HepG2 (cell line): ENCODE data around the gene C3orf62. TPM values are rescaled to one million over a fixed set of nuclear protein-coding genes. Genes with fewer than 3 reads are reported as not detected.

ENCODE experiments used
- BRCA1 ChIP-seq: sonication (generic); formaldehyde crosslinking; IDR thresholded peaks from 2 replicates; pipeline ENCODE4 v1.4.0; 2020; ENCODE audit warnings: missing genetic modification reagents
- EP300 ChIP-seq, 3 experiments: sonication (generic) in 1 of 3; formaldehyde crosslinking in 1 of 3; IDR thresholded peaks; 2 replicates each; pipeline versions ENCODE4 v1.5.1 to v1.6.1; 2011 to 2020; ENCODE audit warnings: low read depth in 2 of 3, low read length in 2 of 3, borderline replicate concordance in 1 of 3, improper control_type of control experiment in 1 of 3, mild to moderate bottlenecking in 1 of 3, missing genetic modification reagents in 1 of 3, moderate library complexity in 1 of 3
- FOXA1 ChIP-seq, 2 experiments: fragments of 450-650 bp in 1 of 2; sonication (generic) in 1 of 2; formaldehyde crosslinking in 1 of 2; IDR thresholded peaks; 2 replicates each; pipeline versions ENCODE4 v1.4.0 to v1.6.1; 2016 to 2020; ENCODE audit warnings: missing genetic modification reagents in 1 of 2
- GATAD2A ChIP-seq: IDR thresholded peaks from 2 replicates; pipeline ENCODE4 v1.6.1; 2016
- HNF4G ChIP-seq, 2 experiments: sonication (generic) in 1 of 2; formaldehyde crosslinking in 1 of 2; IDR thresholded peaks; 2 replicates each; pipeline versions ENCODE4 v1.4.0 to v1.6.1; 2011 to 2020; ENCODE audit warnings: borderline replicate concordance in 2 of 2, low read depth in 2 of 2, mild to moderate bottlenecking in 2 of 2, low read length in 1 of 2, missing genetic modification reagents in 1 of 2, moderate library complexity in 1 of 2
- HOXA9 ChIP-seq: sonication (generic); formaldehyde crosslinking; IDR thresholded peaks from 2 replicates; pipeline ENCODE4 v1.8.1; 2022; ENCODE audit warnings: missing genetic modification reagents, mild to moderate bottlenecking, moderate library complexity, borderline replicate concordance
- KLF15 ChIP-seq: sonication (generic); formaldehyde crosslinking; IDR thresholded peaks from 2 replicates; pipeline ENCODE4 v1.8.1; 2023; ENCODE audit warnings: borderline replicate concordance, mild to moderate bottlenecking, inconsistent platforms, missing genetic modification reagents, mixed read lengths
- KLF6 ChIP-seq: IDR thresholded peaks from 2 replicates; pipeline ENCODE4 v1.8.0; 2016; ENCODE audit warnings: missing biosample characterization, missing genetic modification reagents
- MAF1 ChIP-seq: sonication (generic); formaldehyde crosslinking; IDR thresholded peaks from 2 replicates; pipeline ENCODE4 v1.5.0; 2020; ENCODE audit warnings: missing genetic modification reagents, borderline replicate concordance
- MEIS2 ChIP-seq: sonication (generic); formaldehyde crosslinking; IDR thresholded peaks from 2 replicates; pipeline ENCODE4 v1.9.0; 2021; ENCODE audit warnings: mild to moderate bottlenecking, missing genetic modification reagents
- NRL ChIP-seq: sonication (generic); formaldehyde crosslinking; IDR thresholded peaks from 2 replicates; pipeline ENCODE4 v1.5.0; 2020; ENCODE audit warnings: missing genetic modification reagents, mild to moderate bottlenecking, moderate library complexity, borderline replicate concordance
- REST ChIP-seq, 2 experiments: IDR thresholded peaks; 2 replicates each; pipeline ENCODE4 v1.6.1; 2011 to 2012; ENCODE audit warnings: low read length in 2 of 2, borderline replicate concordance in 1 of 2, low read depth in 1 of 2, mild to moderate bottlenecking in 1 of 2, moderate library complexity in 1 of 2
- SIN3A ChIP-seq: IDR thresholded peaks from 2 replicates; pipeline ENCODE4 v1.6.1; 2011; ENCODE audit warnings: low read depth, mild to moderate bottlenecking, control low read depth, low read length, borderline replicate concordance
- SP2 ChIP-seq: sonication (generic); formaldehyde crosslinking; IDR thresholded peaks from 2 replicates; pipeline ENCODE4 v1.5.1; 2020; ENCODE audit warnings: mild to moderate bottlenecking, missing genetic modification reagents
- SRSF4 ChIP-seq: fragments of 200-400 bp; formaldehyde crosslinking; IDR thresholded peaks from one replicate; pipeline ENCODE4 v1.6.1; 2018; ENCODE audit warnings: mild to moderate bottlenecking, low read depth, low read length, moderate library complexity; ENCODE audit not compliant: poor library complexity, severe bottlenecking
- XBP1 ChIP-seq: sonication (generic); formaldehyde crosslinking; IDR thresholded peaks from 2 replicates; pipeline ENCODE4 v1.5.0; 2020; ENCODE audit warnings: missing genetic modification reagents
- YEATS2 ChIP-seq: sonication (generic); formaldehyde crosslinking; IDR thresholded peaks from 2 replicates; pipeline ENCODE4 v1.4.0; 2020; ENCODE audit warnings: missing genetic modification reagents, borderline replicate concordance
- ZKSCAN8 ChIP-seq: IDR thresholded peaks from 2 replicates; pipeline ENCODE4 v1.6.1; 2016; ENCODE audit warnings: borderline replicate concordance, missing genetic modification reagents, missing compliant biosample characterization
- ZNF326 ChIP-seq: sonication (generic); formaldehyde crosslinking; IDR thresholded peaks from 2 replicates; pipeline ENCODE4 v1.4.0; 2020; ENCODE audit warnings: missing genetic modification reagents, borderline replicate concordance
- ZNF710 ChIP-seq: sonication (generic); formaldehyde crosslinking; IDR thresholded peaks from 2 replicates; pipeline ENCODE4 v1.5.0; 2020; ENCODE audit warnings: mild to moderate bottlenecking, missing genetic modification reagents, borderline replicate concordance
- polyA plus RNA-seq, 8 experiments: library from polyadenylated mRNA; depleted of rRNA in 3 of 8; stranded (reverse) in 7 of 8; unstranded in 1 of 8; fragments of >200 nt; fragmentation: Illumina TruSeq in 4 of 8; extraction: Trizol in 4 of 8; gene quantifications; 2 replicates each; pipeline versions ENCODE4 v1.2.1 to v1.2.3, GENCODE V29; 2011 to 2016; ENCODE audit warnings: low read depth in 4 of 8, missing spikeins in 1 of 8, mixed read lengths in 1 of 8; ENCODE audit not compliant: insufficient read depth in 1 of 8
- total RNA-seq, 5 experiments: library from RNA; depleted of rRNA; stranded (reverse); fragments of >200 nt; fragmentation: Illumina TruSeq; extraction: Trizol; gene quantifications; 2 replicates each; pipeline ENCODE4 v1.2.3, GENCODE V29; 2016; ENCODE audit warnings: low read depth in 1 of 5
- TF ChIP-seq, protein P1 (sequence below): sonication (generic); formaldehyde crosslinking; IDR thresholded peaks from 2 replicates; pipeline ENCODE4 v1.4.0; 2020; ENCODE audit warnings: missing genetic modification reagents, low read depth, mild to moderate bottlenecking, borderline replicate concordance

C3orf62 gene
- total and polyA plus RNA-seq, 2 of the 13 experiments (the other 11 are each of a cell fraction or from before 2014, with no cell fraction given) = 1.6 to 3.9 TPM

GRCh38 chr3:49238274-49239127 is 38.5 kb downstream of the C3orf62 start (continued):
- TF ChIP-seq REST (IDR thresholded peaks at IDR 0.05; ENCODE audit: borderline replicate concordance in 1 of 2, low read depth in 1 of 2, low read length in 2 of 2) (no peak), SIN3A (no peak), SP2 (no peak), EP300 (IDR thresholded peaks at IDR 0.05; ENCODE audit: low read depth in 2 of 2, low read length in 2 of 2) (peak in 1 of 2 experiments; percentile 56; a peak in 2 of 4 replicates), EP300 (CRISPR knock-in tag; IDR thresholded peaks at IDR 0.05; ENCODE audit: borderline replicate concordance) (peak; percentile 68; the same call in 1 of the 2 replicates), ZNF710 (CRISPR knock-in tag) (no peak), ZKSCAN8 (CRISPR knock-in tag) (peak; percentile 39; the same call in 1 of the 2 replicates), SRSF4 (no peak), HOXA9 (CRISPR knock-in tag) (peak; percentile 69; the same call in 1 of the 2 replicates), NRL (CRISPR knock-in tag) (no peak), ZNF326 (no peak), HNF4G (IDR thresholded peaks at IDR 0.05; ENCODE audit: borderline replicate concordance, low read depth, low read length) (no peak), HNF4G (CRISPR knock-in tag; IDR thresholded peaks at IDR 0.05; ENCODE audit: borderline replicate concordance, low read depth) (no peak), MEIS2 (peak; percentile 93), BRCA1 (CRISPR knock-in tag) (no peak), GATAD2A (CRISPR knock-in tag) (peak; percentile 86), FOXA1 (IDR thresholded peaks at IDR 0.05) (no peak), FOXA1 (CRISPR knock-in tag; IDR thresholded peaks at IDR 0.05) (peak; percentile 64; the same call in 1 of the 2 replicates), KLF15 (no peak), KLF6 (CRISPR knock-in tag) (no peak; the same call in 1 of the 2 replicates), XBP1 (no peak), YEATS2 (no peak), MAF1 (no peak)
- TF ChIP-seq, protein P1, sequence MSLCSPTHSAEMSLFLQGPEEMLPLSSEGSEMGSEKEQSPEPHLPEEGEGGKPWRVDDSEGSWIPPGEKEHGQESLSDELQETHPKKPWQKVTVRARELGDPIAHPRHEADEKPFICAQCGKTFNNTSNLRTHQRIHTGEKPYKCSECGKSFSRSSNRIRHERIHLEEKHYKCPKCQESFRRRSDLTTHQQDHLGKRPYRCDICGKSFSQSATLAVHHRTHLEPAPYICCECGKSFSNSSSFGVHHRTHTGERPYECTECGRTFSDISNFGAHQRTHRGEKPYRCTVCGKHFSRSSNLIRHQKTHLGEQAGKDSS = no peak
